Spleen (tissue), 11 donors: ENCODE results near the gene CREM. TPM values are rescaled to one million over a fixed set of nuclear protein-coding genes. Genes with fewer than 3 reads are reported as not detected.

ENCODE experiments used
- DNase-seq: peaks from one replicate; pipeline ENCODE4 v3.0.0-alpha.2; 2020
- H3K27ac ChIP-seq, 8 donors: fragments of 200-600 bp; sonication (generic) in 7 of 8; 1 replicate in 4 of 8; 2 replicates in 4 of 8; pipeline versions ENCODE4 v1.5.0 to v1.8.0; 2016 to 2021; ENCODE audit warnings: inconsistent platforms in 4 of 8, mild to moderate bottlenecking in 4 of 8, moderate library complexity in 1 of 8
- H3K27me3 ChIP-seq, 7 donors: fragments of 200-600 bp; sonication (generic) in 6 of 7; replicated peaks in 1 of 7; 1 replicate in 4 of 7; 2 replicates in 3 of 7; pipeline versions ENCODE4 v1.5.0 to v1.8.0; 2016 to 2021; ENCODE audit warnings: inconsistent platforms in 3 of 7, mild to moderate bottlenecking in 1 of 7
- H3K36me3 ChIP-seq, 6 donors: fragments of 200-600 bp; sonication (generic) in 5 of 6; 1 replicate in 4 of 6; 2 replicates in 2 of 6; pipeline versions ENCODE4 v1.5.0 to v1.8.0; 2016 to 2021; ENCODE audit warnings: inconsistent platforms in 2 of 6
- H3K4me1 ChIP-seq, 6 donors: fragments of 200-600 bp; sonication (generic) in 5 of 6; 1 replicate in 3 of 6; 2 replicates in 3 of 6; pipeline versions ENCODE4 v1.5.0 to v1.8.0; 2016 to 2021; ENCODE audit warnings: inconsistent platforms in 3 of 6
- H3K4me3 ChIP-seq, 8 donors: fragments of 200-600 bp; sonication (generic) in 7 of 8; 1 replicate in 4 of 8; 2 replicates in 4 of 8; pipeline versions ENCODE4 v1.5.0 to v1.8.0; 2016 to 2021; ENCODE audit warnings: inconsistent platforms in 4 of 8, mild to moderate bottlenecking in 4 of 8, moderate library complexity in 2 of 8
- H3K9me3 ChIP-seq, 8 donors: fragments of 200-600 bp; sonication (generic) in 7 of 8; 1 replicate in 4 of 8; 2 replicates in 4 of 8; pipeline versions ENCODE4 v1.5.0 to v1.8.0; 2016 to 2021; ENCODE audit warnings: inconsistent platforms in 4 of 8
- POLR2A ChIP-seq, 3 donors: fragments of 450-650 bp; IDR thresholded peaks; one replicate each; pipeline ENCODE4 v1.5.1; 2017; ENCODE audit warnings: antibody characterized with exemption in 3 of 3, mild to moderate bottlenecking in 1 of 3
- POLR2AphosphoS5 ChIP-seq, 3 donors: sonication (generic); formaldehyde crosslinking; IDR thresholded peaks; one replicate each; pipeline ENCODE4 v1.5.1; 2017; ENCODE audit warnings: antibody characterized with exemption in 3 of 3
- WGBS, 5 donors: extraction: QIAGEN DNeasy Blood & Tissue Kit in 3 of 5; methylation state at CpG; one replicate each; pipeline versions ENCODE4 v1.1.5 to v1.1.7; 2013 to 2018; 5-methylcytosine and 5-hydroxymethylcytosine counted together
- intact Hi-C: fragments of 100-400 bp; cut with DNase I; formaldehyde crosslinking; loops from one replicate; pipeline ENCODE4 v1.15.0; 2023; ENCODE audit warnings: low total_unique reads
- polyA plus RNA-seq, 3 donors: library from polyadenylated mRNA; stranded (reverse); fragments of 200-250 nt; gene quantifications; one replicate each; pipeline ENCODE4 v1.2.1, GENCODE V29; 2013
- total RNA-seq, 7 donors: library from RNA; depleted of rRNA in 3 of 7; stranded (reverse); fragments of >200 nt in 3 of 7; fragmentation: NEBNext Ultra II Directional in 4 of 7; extraction: Animal tissue kit (Norgen Biotek cat#: 25700) in 4 of 7; gene quantifications; one replicate each; pipeline versions ENCODE4 v1.1.0 to v1.2.1, GENCODE V29; 2016 to 2021
- TF ChIP-seq, protein P1 (sequence below), 11 experiments: fragments of 200-600 bp in 7 of 11; fragments of 450-650 bp in 4 of 11; sonication (generic) in 4 of 11; IDR thresholded peaks in 8 of 11; conservative IDR thresholded peaks in 3 of 11; 1 replicate in 7 of 11; 2 replicates in 4 of 11; pipeline versions ENCODE4 v1.4.0 to v1.8.0; 2016 to 2021; ENCODE audit warnings: antibody characterized with exemption in 11 of 11, inconsistent platforms in 4 of 11, mild to moderate bottlenecking in 1 of 11
- donor health status: healthy with polysubstance abuse.
- donor health status: DM: no; HTN: no; CAD: no; lungs with moderate emphysema.
- donor health status: DM: no; HTN: no; CAD: no.
- donor health status: Bipolar disorder and iron deficiency.
- donor health status: healthy.
- donor health status: DM: no; HTN: no; CAD: no.
- donor health status: DM: yes; HTN: yes; CAD: no.

The CREM gene
- total and polyA plus RNA-seq, 10 donors, result 24.8 to 65.4 (median 41.2) TPM

DNA sequence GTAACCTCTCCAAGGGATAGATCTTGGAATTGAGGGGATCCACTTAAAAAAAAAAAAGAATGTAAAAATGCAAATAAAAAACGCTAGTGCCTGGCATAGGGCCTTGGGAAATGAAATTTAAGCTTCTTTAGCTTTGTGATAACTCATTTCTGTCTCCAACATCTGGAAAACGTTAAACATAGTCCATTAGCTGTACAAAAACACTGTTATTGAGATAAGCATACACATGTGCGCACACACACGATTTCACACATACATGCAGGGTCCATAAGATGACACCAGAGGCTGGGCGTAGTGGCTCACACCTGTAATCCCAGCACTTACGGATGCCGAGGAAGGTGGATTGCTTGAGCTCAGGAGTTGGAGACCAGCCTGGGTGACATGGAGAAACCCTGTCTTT, 22.8 kb upstream of the CREM start:
- Histone ChIP-seq H3K27me3 (no peaks in the 10 kb centered on the region), H3K9me3 (no peaks in the 10 kb centered on the region), H3K36me3 (no peaks in the 10 kb centered on the region), H3K4me3 (no peak overlapping the region), H3K4me1 (no peaks in the 10 kb centered on the region), H3K27ac (no peak overlapping the region)
- TF ChIP-seq POLR2A (IDR thresholded peaks at IDR 0.05) (no peak), POLR2AphosphoS5 (IDR thresholded peaks at IDR 0.05) (no peak)
- TF ChIP-seq, protein P1, sequence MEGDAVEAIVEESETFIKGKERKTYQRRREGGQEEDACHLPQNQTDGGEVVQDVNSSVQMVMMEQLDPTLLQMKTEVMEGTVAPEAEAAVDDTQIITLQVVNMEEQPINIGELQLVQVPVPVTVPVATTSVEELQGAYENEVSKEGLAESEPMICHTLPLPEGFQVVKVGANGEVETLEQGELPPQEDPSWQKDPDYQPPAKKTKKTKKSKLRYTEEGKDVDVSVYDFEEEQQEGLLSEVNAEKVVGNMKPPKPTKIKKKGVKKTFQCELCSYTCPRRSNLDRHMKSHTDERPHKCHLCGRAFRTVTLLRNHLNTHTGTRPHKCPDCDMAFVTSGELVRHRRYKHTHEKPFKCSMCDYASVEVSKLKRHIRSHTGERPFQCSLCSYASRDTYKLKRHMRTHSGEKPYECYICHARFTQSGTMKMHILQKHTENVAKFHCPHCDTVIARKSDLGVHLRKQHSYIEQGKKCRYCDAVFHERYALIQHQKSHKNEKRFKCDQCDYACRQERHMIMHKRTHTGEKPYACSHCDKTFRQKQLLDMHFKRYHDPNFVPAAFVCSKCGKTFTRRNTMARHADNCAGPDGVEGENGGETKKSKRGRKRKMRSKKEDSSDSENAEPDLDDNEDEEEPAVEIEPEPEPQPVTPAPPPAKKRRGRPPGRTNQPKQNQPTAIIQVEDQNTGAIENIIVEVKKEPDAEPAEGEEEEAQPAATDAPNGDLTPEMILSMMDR (IDR thresholded peaks at IDR 0.05 in 8 of 11, conservative IDR thresholded peaks at IDR 0.05 in 3 of 11), result no peak
- intact Hi-C loops, result no loop called here
- 75 to 86% (median 78%) methylated on average over 6 to 7 of the region's 7 CpGs for WGBS, 5 donors
- DNase-seq, result no peak

DNA sequence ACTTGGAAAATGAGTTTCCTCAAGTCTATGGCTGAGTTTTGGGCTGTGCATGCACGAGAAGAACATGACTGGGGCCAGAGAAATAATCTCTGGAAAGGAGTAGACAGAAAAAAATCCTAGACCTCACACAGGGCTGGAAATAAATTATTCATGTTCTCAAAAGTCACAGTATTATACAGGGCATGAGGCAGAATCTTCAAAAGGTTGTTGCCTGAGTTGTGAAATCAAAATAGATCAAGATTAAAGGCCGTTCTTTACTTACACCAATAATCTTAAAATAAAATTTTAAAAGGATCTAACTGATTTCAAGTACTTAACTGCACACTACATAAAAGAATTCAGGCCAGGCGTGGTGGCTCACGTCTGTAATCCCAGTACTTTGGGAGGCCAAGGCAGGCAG, 14.1 kb upstream of the CREM start:
- 77 to 88% (median 84%) methylated on average over 4 of the region's 4 CpGs for WGBS, 5 donors
- no peak for TF ChIP-seq POLR2A (IDR thresholded peaks at IDR 0.05)
- TF ChIP-seq, protein P1 (IDR thresholded peaks at IDR 0.05 in 8 of 11, conservative IDR thresholded peaks at IDR 0.05 in 3 of 11), result no peak
- no peak for TF ChIP-seq POLR2AphosphoS5 (IDR thresholded peaks at IDR 0.05)
- H3K27ac ChIP-seq, result no peak overlapping the region
- H3K27me3 ChIP-seq, result no peaks in the 10 kb centered on the region
- no peaks in the 10 kb centered on the region for H3K9me3 ChIP-seq
- H3K4me1 ChIP-seq, result no peaks in the 10 kb centered on the region
- DNase-seq, result no peak
- H3K36me3 ChIP-seq, result no peaks in the 10 kb centered on the region
- no peak overlapping the region for H3K4me3 ChIP-seq
- intact Hi-C loops, result no loop called here

DNA sequence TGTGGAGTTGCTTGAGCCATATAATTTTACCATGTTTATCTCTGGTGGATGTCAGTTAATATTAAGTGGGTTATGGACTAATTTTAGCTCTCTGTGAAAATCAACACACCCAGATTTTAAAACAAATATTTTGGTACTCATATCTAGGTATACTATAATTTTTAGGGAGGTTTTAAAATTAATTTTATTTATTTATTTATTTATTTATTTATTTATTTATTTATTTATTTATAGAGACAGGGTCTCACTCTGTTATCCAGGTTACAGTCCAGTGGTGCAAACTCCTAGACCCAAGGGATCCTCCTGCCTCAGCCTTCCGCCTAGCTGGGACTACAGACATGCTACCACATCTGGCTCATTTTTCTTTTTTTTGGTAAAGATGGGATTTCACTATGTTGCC, 7.3 kb upstream of the CREM start:
- no peaks in the 10 kb centered on the region for H3K36me3 ChIP-seq
- H3K27ac ChIP-seq, result no peak overlapping the region
- H3K4me3 ChIP-seq, result no peak overlapping the region
- WGBS, 5 donors, result 90 to 100% (median 94%) methylated on average over 1 of the region's 1 CpG
- H3K4me1 ChIP-seq, result peaks cover 0 to 9% (median 0%) of the 10 kb centered on the region in 6 donors
- H3K9me3 ChIP-seq, result no peaks in the 10 kb centered on the region
- no peak for DNase-seq
- H3K27me3 ChIP-seq, result no peaks in the 10 kb centered on the region
- intact Hi-C loops, result no loop called here
- TF ChIP-seq POLR2AphosphoS5 (IDR thresholded peaks at IDR 0.05) (no peak), POLR2A (IDR thresholded peaks at IDR 0.05) (no peak)
- TF ChIP-seq, protein P1 (IDR thresholded peaks at IDR 0.05 in 8 of 11, conservative IDR thresholded peaks at IDR 0.05 in 3 of 11), result no peak

DNA sequence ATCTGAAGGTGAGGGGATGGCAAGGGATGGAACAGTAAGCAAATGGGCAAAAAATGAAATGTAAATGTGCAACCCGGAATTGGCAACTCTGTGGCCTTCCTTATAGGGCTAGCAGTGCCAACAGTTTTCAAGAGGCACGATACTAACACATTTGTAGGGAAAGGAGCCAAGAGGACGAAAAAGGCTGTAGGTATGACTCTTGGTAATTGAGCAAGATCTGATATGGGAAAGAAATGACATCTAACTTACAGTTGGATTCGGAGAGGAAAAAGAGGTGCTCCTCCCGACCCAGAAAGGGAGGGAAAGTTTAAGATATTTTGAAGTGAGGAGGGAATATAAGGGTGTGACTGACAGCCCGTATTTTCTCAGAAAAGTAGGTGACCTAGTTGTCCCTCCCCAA, 2.1 kb upstream of the CREM start:
- Histone ChIP-seq H3K36me3 (no peaks in the 10 kb centered on the region), H3K9me3 (no peaks in the 10 kb centered on the region), H3K27me3 (no peaks in the 10 kb centered on the region), H3K4me1 (peaks cover 0 to 38% (median 26%) of the 10 kb centered on the region in 6 donors), H3K27ac (no peak overlapping the region), H3K4me3 (no peak overlapping the region)
- TF ChIP-seq POLR2A (IDR thresholded peaks at IDR 0.05) (no peak), POLR2AphosphoS5 (IDR thresholded peaks at IDR 0.05) (no peak)
- TF ChIP-seq, protein P1 (IDR thresholded peaks at IDR 0.05 in 8 of 11, conservative IDR thresholded peaks at IDR 0.05 in 3 of 11), result no peak
- no peak for DNase-seq
- WGBS, 5 donors, result 81 to 90% (median 87%) methylated on average over 6 of the region's 6 CpGs
- intact Hi-C loops, result no loop called here
